Measurements from ENCODE around the gene REC8.
A peak's percentile ranks its signal among the peaks of the same experiment; 100 is the strongest.
"Not testable (repeated sequence)": the region's sequence is repeated elsewhere in the genome, so short reads cannot be mapped to it uniquely, and the experiment has no call there.

The REC8 gene

GRCh38 chr14:24219080-24219479 lies 47.2 kb downstream of the REC8 start:
- DNase-seq (ENCODE audit: low read depth): no peak
- no peak overlapping the region for H3K4me3 ChIP-seq (ENCODE audit: low read depth, low read length)
- TF ChIP-seq, protein P1, sequence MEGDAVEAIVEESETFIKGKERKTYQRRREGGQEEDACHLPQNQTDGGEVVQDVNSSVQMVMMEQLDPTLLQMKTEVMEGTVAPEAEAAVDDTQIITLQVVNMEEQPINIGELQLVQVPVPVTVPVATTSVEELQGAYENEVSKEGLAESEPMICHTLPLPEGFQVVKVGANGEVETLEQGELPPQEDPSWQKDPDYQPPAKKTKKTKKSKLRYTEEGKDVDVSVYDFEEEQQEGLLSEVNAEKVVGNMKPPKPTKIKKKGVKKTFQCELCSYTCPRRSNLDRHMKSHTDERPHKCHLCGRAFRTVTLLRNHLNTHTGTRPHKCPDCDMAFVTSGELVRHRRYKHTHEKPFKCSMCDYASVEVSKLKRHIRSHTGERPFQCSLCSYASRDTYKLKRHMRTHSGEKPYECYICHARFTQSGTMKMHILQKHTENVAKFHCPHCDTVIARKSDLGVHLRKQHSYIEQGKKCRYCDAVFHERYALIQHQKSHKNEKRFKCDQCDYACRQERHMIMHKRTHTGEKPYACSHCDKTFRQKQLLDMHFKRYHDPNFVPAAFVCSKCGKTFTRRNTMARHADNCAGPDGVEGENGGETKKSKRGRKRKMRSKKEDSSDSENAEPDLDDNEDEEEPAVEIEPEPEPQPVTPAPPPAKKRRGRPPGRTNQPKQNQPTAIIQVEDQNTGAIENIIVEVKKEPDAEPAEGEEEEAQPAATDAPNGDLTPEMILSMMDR (conservative IDR thresholded peaks at IDR 0.05; ENCODE audit: low read depth, low read length): no peak

GRCh38 chr14:24219521-24219920 lies 47.6 kb downstream of the REC8 start:
- no peak for DNase-seq (ENCODE audit: low read depth)
- TF ChIP-seq, protein P1 (conservative IDR thresholded peaks at IDR 0.05; ENCODE audit: low read depth, low read length): no peak
- no peak overlapping the region for H3K4me3 ChIP-seq (ENCODE audit: low read depth, low read length)

GRCh38 chr14:24222987-24223386 lies 51.1 kb downstream of the REC8 start:
- not testable (repeated sequence) for H3K4me3 ChIP-seq (ENCODE audit: low read depth, low read length); DNase-seq (ENCODE audit: low read depth)

- H3K4me3 ChIP-seq (ENCODE audit: low read depth, low read length): no peak overlapping the region
- peak; percentile 91 for DNase-seq (ENCODE audit: low read depth)
- TF ChIP-seq, protein P1 (conservative IDR thresholded peaks at IDR 0.05; ENCODE audit: low read depth, low read length): no peak
Observed at GRCh38 chr14:24224618-24225071, 52.8 kb downstream of the REC8 start.

- H3K4me3 ChIP-seq (ENCODE audit: low read depth, low read length): no peak overlapping the region
- no peak for DNase-seq (ENCODE audit: low read depth)
- TF ChIP-seq, protein P1 (conservative IDR thresholded peaks at IDR 0.05; ENCODE audit: low read depth, low read length): no peak
Observed at GRCh38 chr14:24226473-24226872, 54.6 kb downstream of the REC8 start.

DNA sequence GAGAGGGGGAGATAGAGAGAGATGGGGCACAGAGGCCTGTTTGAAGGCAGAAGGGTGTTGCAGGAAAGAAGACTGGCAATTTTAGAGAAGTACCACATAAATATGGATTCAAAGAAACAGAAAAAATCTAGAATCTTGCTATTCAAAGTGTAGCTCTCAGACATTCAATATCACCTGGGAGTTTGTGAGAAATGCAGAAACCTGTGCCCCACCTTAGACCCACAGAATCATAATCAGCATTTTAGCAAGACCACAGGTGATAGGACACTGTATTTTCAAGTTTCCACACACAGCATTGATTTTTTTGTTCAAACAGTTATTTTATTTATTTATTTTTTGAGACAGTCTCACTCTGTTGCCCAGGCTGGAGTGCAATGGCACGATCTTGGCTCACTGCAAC lies 57.0 kb downstream of the REC8 start:
- TF ChIP-seq, protein P1 (conservative IDR thresholded peaks at IDR 0.05; ENCODE audit: low read depth, low read length): no peak
- DNase-seq (ENCODE audit: low read depth): no peak
- H3K4me3 ChIP-seq (ENCODE audit: low read depth, low read length): no peak overlapping the region

Measured in choroid plexus epithelial cell (primary cell).